CD4-positive, alpha-beta T cell treated with Interleukin-17A for 4 hours (primary cell): ENCODE measurements around the gene RNF212B.
A peak's percentile ranks its signal among the peaks of the same experiment; 100 is the strongest.

Source experiments
- DNase-seq: peaks from one replicate; pipeline ENCODE4 v3.0.0-alpha.2; 2020; ENCODE audit warnings: mixed read lengths

RNF212B gene

DNA sequence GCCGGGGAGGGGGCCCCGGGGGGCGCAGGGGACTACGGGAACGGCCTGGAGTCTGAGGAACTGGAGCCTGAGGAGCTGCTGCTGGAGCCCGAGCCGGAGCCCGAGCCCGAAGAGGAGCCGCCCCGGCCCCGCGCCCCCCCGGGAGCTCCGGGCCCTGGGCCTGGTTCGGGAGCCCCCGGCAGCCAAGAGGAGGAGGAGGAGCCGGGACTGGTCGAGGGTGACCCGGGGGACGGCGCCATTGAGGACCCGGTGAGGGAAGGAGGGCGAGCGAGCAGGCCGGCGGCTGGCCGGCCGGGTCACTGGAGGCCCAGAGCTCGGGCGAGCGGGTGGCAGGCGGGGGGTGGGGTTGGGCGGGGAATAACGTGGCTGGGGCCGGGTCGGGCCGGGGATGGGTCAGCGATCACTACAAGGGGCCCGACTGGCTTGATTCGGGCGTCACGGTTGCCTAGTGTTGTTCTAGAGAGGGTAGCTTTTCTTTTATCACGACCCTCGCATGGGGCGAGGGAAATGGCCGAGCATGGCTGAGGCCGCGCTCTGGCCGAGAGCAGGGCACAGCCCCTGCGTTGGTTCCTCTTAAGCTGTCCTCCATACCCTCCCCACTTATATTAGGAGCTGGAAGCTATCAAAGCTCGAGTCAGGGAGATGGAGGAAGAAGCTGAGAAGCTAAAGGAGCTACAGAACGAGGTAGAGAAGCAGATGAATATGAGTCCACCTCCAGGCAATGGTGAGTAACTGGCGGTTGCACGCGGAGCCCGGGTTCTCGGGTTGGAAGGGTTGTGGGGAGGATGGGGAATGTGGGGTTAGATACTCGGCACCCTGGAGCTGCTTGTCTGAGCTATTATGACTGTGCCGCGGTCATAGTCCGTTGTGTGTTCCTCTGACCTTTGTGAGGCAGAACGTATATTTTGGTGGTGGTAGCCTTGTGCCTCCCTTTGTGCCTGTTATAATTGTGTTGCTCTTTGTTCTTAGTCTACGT lies 84.1 kb downstream of the RNF212B start:
- DNase-seq: peak; percentile 49
